ENCODE results near the gene UBE2L3.
"Not testable (repeated sequence)": the region's sequence is repeated elsewhere in the genome, so short reads cannot be mapped to it uniquely, and the experiment has no call there.

UBE2L3 gene

DNA sequence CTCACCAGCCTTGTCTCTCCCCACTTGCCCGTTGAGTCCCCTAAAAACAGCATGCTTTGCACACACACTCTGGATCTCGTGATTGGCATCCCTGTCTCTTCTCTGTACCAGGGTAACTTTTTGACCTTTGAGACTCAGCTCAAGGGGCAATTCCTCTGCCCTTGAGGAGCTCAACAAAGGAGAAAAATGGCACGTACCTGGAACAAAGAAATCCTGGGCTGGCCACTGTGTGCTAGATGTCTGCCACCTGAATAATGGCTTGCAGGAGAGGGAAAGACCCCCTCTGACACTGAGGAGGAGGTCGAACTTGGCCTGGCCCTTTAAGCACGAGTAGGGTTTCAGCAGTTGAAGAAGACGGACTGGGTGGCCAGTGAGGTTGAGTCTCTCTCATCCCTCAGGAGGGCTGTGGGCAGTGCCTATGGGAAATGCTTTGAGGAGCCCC lies 5.8 kb downstream of the UBE2L3 start:
- TF ChIP-seq, protein P1, sequence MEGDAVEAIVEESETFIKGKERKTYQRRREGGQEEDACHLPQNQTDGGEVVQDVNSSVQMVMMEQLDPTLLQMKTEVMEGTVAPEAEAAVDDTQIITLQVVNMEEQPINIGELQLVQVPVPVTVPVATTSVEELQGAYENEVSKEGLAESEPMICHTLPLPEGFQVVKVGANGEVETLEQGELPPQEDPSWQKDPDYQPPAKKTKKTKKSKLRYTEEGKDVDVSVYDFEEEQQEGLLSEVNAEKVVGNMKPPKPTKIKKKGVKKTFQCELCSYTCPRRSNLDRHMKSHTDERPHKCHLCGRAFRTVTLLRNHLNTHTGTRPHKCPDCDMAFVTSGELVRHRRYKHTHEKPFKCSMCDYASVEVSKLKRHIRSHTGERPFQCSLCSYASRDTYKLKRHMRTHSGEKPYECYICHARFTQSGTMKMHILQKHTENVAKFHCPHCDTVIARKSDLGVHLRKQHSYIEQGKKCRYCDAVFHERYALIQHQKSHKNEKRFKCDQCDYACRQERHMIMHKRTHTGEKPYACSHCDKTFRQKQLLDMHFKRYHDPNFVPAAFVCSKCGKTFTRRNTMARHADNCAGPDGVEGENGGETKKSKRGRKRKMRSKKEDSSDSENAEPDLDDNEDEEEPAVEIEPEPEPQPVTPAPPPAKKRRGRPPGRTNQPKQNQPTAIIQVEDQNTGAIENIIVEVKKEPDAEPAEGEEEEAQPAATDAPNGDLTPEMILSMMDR (IDR thresholded peaks at IDR 0.05; ENCODE audit: low read length, missing control alignments) = no peak
- DNase-seq (ENCODE audit: low read depth) = no peak
- no peak overlapping the region for H3K4me3 ChIP-seq (replicated peaks; ENCODE audit: low read depth, low read length)

DNA sequence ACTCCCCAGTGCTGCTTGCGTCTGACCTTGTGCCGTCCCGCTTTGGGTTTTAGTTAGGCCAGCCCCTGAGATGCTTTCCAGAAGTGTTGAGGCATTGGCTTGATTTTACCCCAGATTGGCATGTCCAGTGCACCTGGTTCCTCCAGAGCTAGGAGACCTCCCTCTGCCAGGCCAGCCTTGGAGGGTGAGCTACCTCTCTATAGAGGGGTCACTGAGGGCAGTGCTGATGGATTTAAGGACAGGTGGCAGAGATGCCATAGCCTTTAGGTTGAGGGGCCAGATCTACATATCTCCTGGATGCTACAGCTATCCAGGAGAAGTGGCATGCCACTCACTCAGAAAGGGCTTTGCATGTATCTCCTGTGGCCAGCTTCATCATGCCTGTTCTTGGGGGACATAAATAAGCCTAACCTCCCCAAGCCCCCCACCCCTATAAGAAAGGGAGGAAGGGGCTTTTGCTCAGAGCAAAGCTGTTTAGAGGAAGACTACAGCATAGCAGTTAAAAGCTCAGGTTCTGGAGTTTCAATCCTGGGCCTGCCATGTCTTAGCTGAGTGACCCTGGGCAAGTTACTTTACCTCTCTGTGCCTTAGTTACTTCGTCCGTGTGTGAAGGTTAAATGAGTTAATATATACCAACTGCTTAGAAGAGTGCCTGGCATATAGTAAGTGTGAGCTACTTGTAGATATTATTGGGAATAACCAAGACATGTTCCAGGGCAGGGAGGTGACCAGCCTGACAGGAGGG lies 6.4 kb downstream of the UBE2L3 start:
- no peak for DNase-seq (ENCODE audit: low read depth)
- TF ChIP-seq, protein P1 (IDR thresholded peaks at IDR 0.05; ENCODE audit: low read length, missing control alignments) = no peak
- H3K4me3 ChIP-seq (replicated peaks; ENCODE audit: low read depth, low read length) = no peak overlapping the region

DNA sequence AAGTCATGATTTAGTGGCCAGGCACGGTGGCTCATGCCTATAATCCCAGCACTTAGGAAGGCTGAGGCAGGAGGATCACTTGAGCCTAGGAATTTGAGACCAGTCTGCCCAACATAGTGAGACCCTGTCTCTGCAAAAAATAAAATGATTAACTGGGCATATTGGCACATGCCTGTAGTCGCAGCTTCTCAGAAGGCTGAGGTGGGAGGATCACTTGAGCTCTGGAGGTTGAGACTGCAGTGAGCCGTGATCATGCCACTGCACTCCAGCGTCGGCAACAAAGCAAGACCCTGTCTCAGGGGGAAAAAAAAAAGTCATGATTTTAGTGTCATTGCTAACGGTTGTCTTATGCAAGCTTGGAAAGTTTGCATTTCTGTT lies 11.9 kb downstream of the UBE2L3 start:
- no peak overlapping the region for H3K4me3 ChIP-seq (replicated peaks; ENCODE audit: low read depth, low read length)
- DNase-seq (ENCODE audit: low read depth) = no peak
- TF ChIP-seq, protein P1 (IDR thresholded peaks at IDR 0.05; ENCODE audit: low read length, missing control alignments) = no peak

- not testable (repeated sequence) for DNase-seq (ENCODE audit: low read depth); H3K4me3 ChIP-seq (replicated peaks; ENCODE audit: low read depth, low read length)
These were observed 13.1 kb downstream of the UBE2L3 start for GRCh38 chr22:21580623-21581007.

DNA sequence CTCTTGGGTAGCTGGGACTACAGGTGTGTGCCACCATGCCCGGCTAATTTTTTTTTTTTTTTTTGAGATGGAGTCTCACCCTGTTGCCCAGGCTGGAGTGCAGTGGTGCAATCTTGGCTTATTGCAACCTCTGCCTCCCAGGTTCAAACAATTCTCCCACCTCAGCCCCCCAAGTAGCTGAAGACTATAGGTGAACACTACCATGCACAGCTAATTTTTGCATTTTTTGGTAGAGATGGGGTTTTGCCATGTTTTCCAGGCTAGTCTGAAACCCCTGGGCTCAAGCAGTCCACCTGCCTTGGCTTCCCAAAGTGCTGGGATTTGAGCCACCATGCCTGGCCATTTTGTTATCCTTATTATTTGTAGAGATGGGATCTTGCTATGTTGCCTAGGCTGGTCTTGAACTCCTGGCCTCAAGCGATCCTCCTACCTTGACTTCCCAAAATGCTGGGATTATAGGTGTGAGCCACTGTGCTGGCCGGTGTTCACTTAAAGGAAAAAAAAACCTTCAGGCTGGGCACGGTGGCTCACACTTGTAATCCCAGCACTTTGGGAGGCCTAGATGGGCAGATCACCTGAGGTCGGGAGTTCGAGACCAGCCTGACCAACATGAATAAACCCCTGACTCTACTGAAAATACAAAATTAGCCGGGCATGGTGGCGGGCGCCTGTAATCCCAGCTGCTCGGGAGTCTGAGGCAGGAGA lies 13.6 kb downstream of the UBE2L3 start:
- DNase-seq (ENCODE audit: low read depth); H3K4me3 ChIP-seq (replicated peaks; ENCODE audit: low read depth, low read length): not testable (repeated sequence)

- TF ChIP-seq, protein P1 (IDR thresholded peaks at IDR 0.05; ENCODE audit: low read length, missing control alignments) = no peak
- no peak for DNase-seq (ENCODE audit: low read depth)
- no peak overlapping the region for H3K4me3 ChIP-seq (replicated peaks; ENCODE audit: low read depth, low read length)
These were observed 15.6 kb downstream of the UBE2L3 start for GRCh38 chr22:21582801-21583740.

DNA sequence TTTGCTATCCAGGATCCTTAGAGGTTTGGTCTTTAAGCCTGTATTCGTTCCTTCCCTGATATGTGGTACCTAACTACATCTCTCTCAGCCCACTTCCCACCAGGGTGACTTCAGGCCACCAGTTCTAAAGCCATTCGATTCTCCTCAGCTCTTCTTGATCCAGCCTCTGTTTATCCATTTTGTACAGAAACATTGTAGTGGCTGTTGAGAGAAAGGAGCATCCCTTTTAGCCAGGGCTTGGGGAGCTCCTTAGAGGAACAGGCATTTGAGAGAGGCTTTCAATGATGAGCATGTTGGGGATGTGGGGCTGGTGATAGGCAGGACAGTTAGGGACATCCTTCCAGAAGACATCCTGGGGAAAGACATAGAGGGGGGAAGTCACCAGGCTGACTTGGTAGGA lies 17.9 kb downstream of the UBE2L3 start:
- no peak for DNase-seq (ENCODE audit: low read depth)
- TF ChIP-seq, protein P1 (IDR thresholded peaks at IDR 0.05; ENCODE audit: low read length, missing control alignments) = no peak
- H3K4me3 ChIP-seq (replicated peaks; ENCODE audit: low read depth, low read length) = no peak overlapping the region
